Right lobe of liver (tissue), 6 donors: ENCODE data around the gene SS18. TPM values are rescaled to one million over a fixed set of nuclear protein-coding genes. Genes with fewer than 3 reads are reported as not detected.

Experiments used
- ATAC-seq, 4 donors: fragments of 200-7000 bp; cut with Tn5 transposase; one replicate each; pipeline ENCODE4 v1.9.1; 2020; ENCODE audit warnings: mild to moderate bottlenecking in 4 of 4, moderate library complexity in 4 of 4
- DNase-seq, 3 donors: peaks; one replicate each; pipeline ENCODE4 v3.0.0-alpha.2; 2020
- H3K27ac ChIP-seq, 3 donors: fragments of 200-600 bp; one replicate each; pipeline ENCODE4 v1.8.0; 2022
- H3K27me3 ChIP-seq, 2 donors: fragments of 200-600 bp; one replicate each; pipeline ENCODE4 v1.8.0; 2022
- H3K36me3 ChIP-seq, 4 donors: fragments of 200-600 bp; sonication (generic) in 1 of 4; one replicate each; pipeline versions ENCODE4 v1.5.1 to v1.8.0; 2017 to 2022; ENCODE audit warnings: control low read depth in 1 of 4
- H3K4me1 ChIP-seq, 4 donors: fragments of 200-600 bp; sonication (generic) in 1 of 4; one replicate each; pipeline versions ENCODE4 v1.5.1 to v1.8.0; 2017 to 2022; ENCODE audit warnings: control low read depth in 1 of 4
- H3K4me3 ChIP-seq, 3 donors: fragments of 200-600 bp; one replicate each; pipeline ENCODE4 v1.8.0; 2022
- H3K9me3 ChIP-seq, 4 donors: fragments of 200-600 bp; sonication (generic) in 1 of 4; one replicate each; pipeline versions ENCODE4 v1.5.1 to v1.8.0; 2017 to 2022; ENCODE audit warnings: control low read depth in 1 of 4
- CTCF ChIP-seq, 4 donors: fragments of 200-600 bp in 3 of 4; fragments of 450-650 bp in 1 of 4; IDR thresholded peaks; one replicate each; pipeline versions ENCODE4 v1.5.1 to v1.8.0; 2016 to 2022; ENCODE audit warnings: antibody characterized with exemption in 4 of 4, mild to moderate bottlenecking in 2 of 4
- POLR2A ChIP-seq: fragments of 450-650 bp; IDR thresholded peaks from one replicate; pipeline ENCODE4 v1.6.1; 2017; ENCODE audit warnings: antibody characterized with exemption, mild to moderate bottlenecking
- WGBS: methylation state at CpG from one replicate; pipeline ENCODE4 v1.1.6; 2018; ENCODE audit warnings: low coverage, low lambda C conversion rate; ENCODE audit not compliant: insufficient coverage; ENCODE audit errors: missing lambda C conversion rate; 5-methylcytosine and 5-hydroxymethylcytosine counted together
- intact Hi-C, 2 donors: fragments of 100-400 bp; cut with DNase I; formaldehyde crosslinking; loops; one replicate each; pipeline versions ENCODE4 v1.11.2 to v1.14.1; 2022
- total RNA-seq, 6 experiments: library from RNA; depleted of rRNA in 2 of 6; stranded (reverse); fragments of >200 nt in 2 of 6; fragmentation: NEBNext Ultra II Directional in 3 of 6; extraction: Animal tissue kit (Norgen Biotek cat#: 25700) in 3 of 6; gene quantifications; one replicate each; pipeline versions ENCODE4 v1.1.0 to v1.2.4, GENCODE V29; 2016 to 2023
- donor health status: DM: no; HTN: yes; CAD: no.
- donor health status: DM: no; HTN: no; CAD: no.
- donor health status: DM: no; HTN: no; CAD: no.
- donor health status: DM: no; HTN: yes; CAD: no.
- donor health status: DM: no; HTN: yes; CAD: no.

Gene SS18
- total RNA-seq, 6 experiments from 2014 or later = 26.6 to 47.3 (median 37.6) TPM

- H3K27me3 ChIP-seq = no peaks in the 10 kb centered on the region
- H3K4me3 ChIP-seq = no peak overlapping the region
- DNase-seq (no peak), ATAC-seq (no peak)
- no peak for TF ChIP-seq POLR2A
- TF ChIP-seq CTCF (IDR thresholded peaks at IDR 0.05) = no peak
- H3K9me3 ChIP-seq = no peaks in the 10 kb centered on the region
- H3K4me1 ChIP-seq = peaks cover 0 to 3% (median 0%) of the 10 kb centered on the region in 4 donors
- intact Hi-C loops = no loop called here
- no peak overlapping the region for H3K27ac ChIP-seq
- peaks cover 0 to 6% (median 0%) of the 10 kb centered on the region in 4 donors for H3K36me3 ChIP-seq
- 78% methylated on average over 1 of the region's 1 CpG for WGBS
These were observed 50.3 kb downstream of the SS18 start for GRCh38 chr18:26040051-26040656.

- peaks cover 0 to 6% (median 2%) of the 10 kb centered on the region in 4 donors for H3K36me3 ChIP-seq
- 89% methylated on average over 1 of the region's 1 CpG for WGBS
- DNase-seq (no peak), ATAC-seq (no peak)
- H3K27ac ChIP-seq = no peak overlapping the region
- no peak overlapping the region for H3K4me3 ChIP-seq
- H3K4me1 ChIP-seq = peaks cover 0 to 12% (median 4%) of the 10 kb centered on the region in 4 donors
- H3K9me3 ChIP-seq = no peaks in the 10 kb centered on the region
- intact Hi-C loops = no loop called here
- H3K27me3 ChIP-seq = no peaks in the 10 kb centered on the region
- TF ChIP-seq CTCF (IDR thresholded peaks at IDR 0.05) (no peak), POLR2A (no peak)
These were observed 51.2 kb downstream of the SS18 start for GRCh38 chr18:26039203-26039602.

- no peaks in the 10 kb centered on the region for H3K27me3 ChIP-seq
- ATAC-seq (no peak), DNase-seq (no peak)
- TF ChIP-seq POLR2A (no peak), CTCF (IDR thresholded peaks at IDR 0.05) (no peak)
- intact Hi-C loops = no loop called here
- no peak overlapping the region for H3K4me3 ChIP-seq
- peaks cover 0 to 12% (median 5%) of the 10 kb centered on the region in 4 donors for H3K4me1 ChIP-seq
- H3K36me3 ChIP-seq = peaks cover 0 to 18% (median 4%) of the 10 kb centered on the region in 4 donors
- no peaks in the 10 kb centered on the region for H3K9me3 ChIP-seq
- H3K27ac ChIP-seq = no peak overlapping the region
These were observed 53.8 kb downstream of the SS18 start for GRCh38 chr18:26036635-26037034.

DNA sequence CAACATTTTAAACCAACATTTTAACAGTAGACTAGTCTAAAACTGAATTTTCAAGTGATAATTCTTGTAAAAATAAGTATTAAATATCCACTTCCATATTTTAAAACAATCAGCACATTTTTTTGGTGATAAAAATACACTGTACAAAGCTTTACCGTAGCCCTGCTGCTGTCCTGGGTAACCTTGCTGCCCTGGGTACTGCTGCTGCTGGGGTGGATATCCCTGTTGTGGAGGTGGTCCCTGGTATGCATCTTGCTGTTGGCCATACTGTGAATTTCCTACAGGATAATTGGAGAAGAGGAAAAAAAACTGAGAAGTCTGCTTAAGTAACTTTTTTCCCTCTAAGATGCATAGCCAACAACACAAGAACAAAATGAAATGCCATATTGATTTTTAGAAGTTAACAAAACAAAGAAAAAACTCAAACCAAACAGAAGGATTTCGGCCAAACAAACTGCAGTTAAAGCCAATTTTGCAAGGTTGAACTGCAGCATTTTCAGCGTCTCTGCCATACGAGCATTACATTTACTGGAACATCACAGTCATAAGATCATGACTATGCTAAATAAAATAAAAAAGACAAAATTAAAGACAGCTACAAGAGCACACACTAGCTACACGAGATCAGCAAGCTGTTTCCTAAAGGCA is 55.4 kb downstream of the SS18 start:
- peaks cover 0 to 28% (median 6%) of the 10 kb centered on the region in 4 donors for H3K36me3 ChIP-seq
- H3K4me3 ChIP-seq = no peak overlapping the region
- H3K27me3 ChIP-seq = no peaks in the 10 kb centered on the region
- 18% methylated on average over 5 of the region's 5 CpGs for WGBS
- DNase-seq (no peak), ATAC-seq (peak; percentile 62 to 87 (median 78))
- intact Hi-C loops = no loop called here
- H3K9me3 ChIP-seq = no peaks in the 10 kb centered on the region
- peaks cover 0 to 12% (median 5%) of the 10 kb centered on the region in 4 donors for H3K4me1 ChIP-seq
- no peak overlapping the region for H3K27ac ChIP-seq
- TF ChIP-seq CTCF (IDR thresholded peaks at IDR 0.05) (no peak), POLR2A (no peak)
